ENCODE results near the gene RABEP1.
"Not testable (repeated sequence)": the region's sequence is repeated elsewhere in the genome, so short reads cannot be mapped to it uniquely, and the experiment has no call there.

Gene RABEP1

GRCh38 chr17:5281814-5282641 lies at the start of gene RABEP1:
TSS of gene RABEP1 (plus strand) at chr17:5282284. CDS start at chr17:5282487, 203 bp downstream.
- peak; percentile 95 for DNase-seq (ENCODE audit: low spot score)

GRCh38 chr17:5233492-5233891 lies 48.6 kb upstream of the RABEP1 start:
- DNase-seq (ENCODE audit: low spot score) = not testable (repeated sequence)

GRCh38 chr17:5234645-5235576 lies 47.2 kb upstream of the RABEP1 start, which contains the start of gene SCIMP:
TSS of gene SCIMP (minus strand) at chr17:5234860. CDS start at chr17:5234755, 105 bp downstream.
- no peak for DNase-seq (ENCODE audit: low spot score)

DNA sequence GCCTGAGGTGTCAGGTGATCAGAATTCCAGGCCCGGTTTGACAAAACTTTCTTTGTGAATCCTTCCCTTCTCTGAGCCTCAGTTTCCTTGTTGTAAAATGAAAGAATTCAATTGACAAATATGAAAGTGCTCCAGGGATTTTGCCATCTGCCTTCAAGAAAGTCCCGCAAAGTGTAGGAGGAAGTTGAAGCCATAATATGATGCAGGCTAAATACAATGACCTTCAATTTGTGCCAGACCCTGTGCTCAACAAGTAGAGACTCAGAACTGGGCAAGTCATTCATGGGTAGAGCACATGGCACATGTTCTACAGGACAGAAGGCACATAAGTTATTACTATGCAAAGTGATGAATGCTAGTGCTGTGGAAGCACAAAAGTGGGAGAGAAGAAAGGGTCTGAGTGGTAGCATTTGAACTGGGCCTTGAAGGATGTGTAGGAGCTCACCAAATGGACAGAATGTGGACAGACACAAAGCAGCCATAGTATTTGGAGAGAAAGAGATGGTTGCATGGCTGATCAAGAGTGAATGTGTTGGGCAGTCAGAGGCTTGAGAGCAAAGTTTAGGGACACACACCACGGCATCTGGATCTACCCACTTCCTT lies 45.0 kb upstream of the RABEP1 start:
- DNase-seq (ENCODE audit: low spot score) = no peak

GRCh38 chr17:5237541-5238016 lies 44.5 kb upstream of the RABEP1 start:
- peak; percentile 58 for DNase-seq (ENCODE audit: low spot score)

- no peak for DNase-seq (ENCODE audit: low spot score)
These were observed 43.8 kb upstream of the RABEP1 start for GRCh38 chr17:5238333-5238732.

- not testable (repeated sequence) for DNase-seq (ENCODE audit: low spot score)
These were observed 42.3 kb upstream of the RABEP1 start for GRCh38 chr17:5239769-5240168.

- DNase-seq (ENCODE audit: low spot score) = peak; percentile 57
These were observed 40.0 kb upstream of the RABEP1 start for GRCh38 chr17:5241861-5242671.

DNA sequence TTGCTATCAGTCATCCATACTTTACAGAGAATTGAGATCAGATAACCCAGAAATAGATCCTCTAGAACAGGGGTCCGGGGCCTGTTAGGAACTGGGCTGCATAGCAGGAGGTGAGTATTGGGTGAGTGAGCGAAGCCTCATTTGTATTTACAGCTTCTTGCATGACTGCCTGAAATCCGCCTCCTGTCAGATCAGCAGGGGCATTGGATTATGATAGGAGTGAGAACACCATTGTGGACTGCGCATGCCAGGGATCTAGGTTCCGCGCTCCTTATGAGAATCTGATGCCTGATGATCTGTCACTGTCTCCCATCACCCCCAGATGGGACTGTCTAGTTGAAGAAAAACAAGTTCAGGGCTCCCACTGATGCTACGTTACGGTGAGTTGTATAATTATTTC lies 34.5 kb upstream of the RABEP1 start:
- no peak for DNase-seq (ENCODE audit: low spot score)

- no peak for DNase-seq (ENCODE audit: low spot score)
These were observed 33.1 kb upstream of the RABEP1 start for GRCh38 chr17:5248821-5249479.

DNA sequence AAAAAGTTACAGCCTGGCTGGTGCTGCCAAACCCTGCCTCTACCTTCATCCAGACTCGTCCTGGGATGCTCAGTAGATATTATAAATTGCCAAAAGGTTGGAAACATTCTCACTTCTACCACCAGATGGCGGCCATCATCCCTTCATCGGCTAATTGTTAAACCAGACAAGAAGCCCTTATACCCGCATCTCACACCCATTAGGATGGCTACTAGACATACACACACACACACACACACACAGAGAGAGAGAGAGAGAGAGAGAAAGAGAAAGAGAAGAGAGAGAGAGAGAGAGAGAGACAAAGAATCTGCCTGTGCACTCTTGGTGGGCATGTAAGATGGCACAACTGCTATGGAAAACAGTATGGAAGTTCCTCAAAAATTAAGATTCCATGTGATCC lies 32.5 kb upstream of the RABEP1 start:
- peak; percentile 82 for DNase-seq (ENCODE audit: low spot score)

GRCh38 chr17:5254414-5254813 lies 27.7 kb upstream of the RABEP1 start:
- DNase-seq (ENCODE audit: low spot score) = no peak

GRCh38 chr17:5254903-5255521 lies 27.1 kb upstream of the RABEP1 start:
- DNase-seq (ENCODE audit: low spot score) = no peak

DNA sequence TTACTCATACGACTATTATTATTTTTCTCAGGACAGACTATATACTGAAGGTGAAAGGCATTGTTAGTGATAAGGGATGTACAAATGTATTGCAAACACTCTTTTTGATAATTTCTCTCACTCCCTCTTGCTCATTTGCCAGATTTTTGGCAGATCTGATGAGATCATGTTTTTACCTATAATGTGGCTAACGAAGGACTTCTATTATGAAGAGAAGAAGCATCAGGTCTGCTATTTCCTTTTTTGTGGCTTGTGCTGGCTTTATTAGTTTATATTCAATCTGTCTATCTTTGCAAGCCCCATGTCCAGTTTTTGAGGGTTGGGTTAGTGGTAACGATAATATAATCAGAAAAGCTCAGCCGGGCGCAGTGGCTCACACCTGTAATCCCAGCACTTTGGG lies 25.0 kb upstream of the RABEP1 start:
- no peak for DNase-seq (ENCODE audit: low spot score)

GRCh38 chr17:5260542-5260941 lies 21.5 kb upstream of the RABEP1 start:
- no peak for DNase-seq (ENCODE audit: low spot score)

- DNase-seq (ENCODE audit: low spot score) = no peak
These were observed 19.6 kb upstream of the RABEP1 start for GRCh38 chr17:5262416-5262991.

DNA sequence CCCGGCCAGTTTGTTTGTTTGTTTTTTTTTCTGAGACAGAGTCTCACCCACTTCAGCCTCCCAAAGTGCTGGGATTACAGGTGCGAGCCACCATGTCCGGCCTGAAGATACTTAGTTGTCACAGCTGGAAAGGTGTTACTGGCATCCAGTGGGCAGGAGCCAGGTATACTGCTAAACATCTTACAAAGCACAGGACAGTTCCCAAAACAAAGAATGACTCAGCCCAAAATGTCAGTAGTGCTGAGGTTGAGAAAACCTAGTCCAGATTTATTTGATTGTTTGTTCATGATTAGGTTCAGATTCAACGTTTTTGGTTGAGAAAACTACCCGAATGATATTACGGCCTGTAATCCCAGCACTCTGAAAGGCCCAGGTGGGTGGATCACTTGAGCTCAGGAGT lies 18.6 kb upstream of the RABEP1 start:
- no peak for DNase-seq (ENCODE audit: low spot score)

- DNase-seq (ENCODE audit: low spot score) = no peak
These were observed 17.2 kb upstream of the RABEP1 start for GRCh38 chr17:5264893-5265292.

GRCh38 chr17:5269241-5269960 lies 12.7 kb upstream of the RABEP1 start:
- DNase-seq (ENCODE audit: low spot score) = no peak
